Measurements from ENCODE around the gene COX7A2L.
A peak's percentile ranks its signal among the peaks of the same experiment; 100 is the strongest.
"Not testable (repeated sequence)": the region's sequence is repeated elsewhere in the genome, so short reads cannot be mapped to it uniquely, and the experiment has no call there.

Gene COX7A2L, protein sequence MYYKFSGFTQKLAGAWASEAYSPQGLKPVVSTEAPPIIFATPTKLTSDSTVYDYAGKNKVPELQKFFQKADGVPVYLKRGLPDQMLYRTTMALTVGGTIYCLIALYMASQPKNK

DNA sequence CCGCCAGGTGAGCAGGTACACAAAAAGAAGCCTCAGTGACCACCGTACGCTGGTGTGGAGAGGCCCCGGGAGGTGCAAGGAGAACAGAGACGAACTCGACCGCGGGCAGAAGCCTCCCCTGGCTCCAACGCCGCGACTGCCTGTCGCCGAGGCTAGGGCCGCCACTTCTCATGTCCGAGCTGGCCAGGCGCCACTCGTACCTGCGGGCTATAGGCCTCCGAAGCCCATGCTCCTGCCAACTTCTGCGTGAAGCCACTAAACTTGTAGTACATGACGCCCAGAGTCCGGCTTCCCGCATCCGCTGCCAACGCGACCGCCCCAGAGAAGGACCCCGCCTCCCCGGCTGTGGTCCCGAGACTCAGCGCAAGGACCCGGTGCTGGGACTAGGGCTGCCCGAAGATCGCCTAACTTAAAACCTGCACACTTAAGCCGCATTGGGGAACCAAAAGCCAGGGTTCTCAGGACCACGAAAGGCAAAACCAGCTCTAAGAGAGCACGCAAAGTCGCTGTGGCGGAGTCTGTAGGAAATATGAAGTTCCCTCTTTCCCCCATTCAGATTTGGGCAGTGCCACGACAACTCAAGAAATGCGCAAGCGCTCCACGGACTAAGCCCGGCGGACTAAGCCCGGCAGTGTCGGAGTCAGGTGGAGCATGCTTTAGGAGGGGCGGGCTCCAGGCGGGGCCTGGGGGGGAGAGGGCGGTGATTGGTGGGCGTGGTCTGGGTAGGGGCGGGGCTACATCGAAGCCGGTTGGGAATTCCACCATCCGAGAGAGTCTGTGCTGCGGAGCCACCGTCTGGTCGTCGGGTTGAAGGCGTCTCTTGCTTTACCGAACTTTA is at the start of gene COX7A2L:
TSS of gene COX7A2L (minus strand) at position 328 of the 838 bp plus-strand sequence. CDS start at position 272, 56 bp downstream.
- FAIRE-seq (peak; percentile 84), DNase-seq (ENCODE audit: low spot score) (peak; percentile 91)

DNA sequence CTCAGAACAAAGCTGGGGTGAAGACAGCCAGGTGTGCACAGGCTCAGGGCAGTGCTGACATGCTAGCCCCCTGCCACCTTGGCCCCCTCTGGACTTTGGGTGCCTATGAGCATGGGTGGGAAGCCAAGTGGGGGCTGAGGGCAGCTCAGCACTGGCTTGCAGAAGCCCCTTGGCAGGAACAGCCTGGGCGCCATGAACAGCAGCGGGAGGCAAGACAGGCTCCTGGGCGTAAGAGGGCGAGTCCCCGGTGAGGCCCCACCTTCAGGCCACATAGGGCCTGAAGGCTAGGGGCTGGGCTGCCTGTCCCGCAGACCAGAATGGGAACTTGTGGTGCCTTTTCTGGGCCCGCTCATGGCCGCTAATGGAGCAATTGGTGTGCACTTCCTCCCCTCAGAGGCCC is 47.0 kb upstream of the COX7A2L start:
- DNase-seq (ENCODE audit: low spot score) (no peak), FAIRE-seq (no peak)

DNA sequence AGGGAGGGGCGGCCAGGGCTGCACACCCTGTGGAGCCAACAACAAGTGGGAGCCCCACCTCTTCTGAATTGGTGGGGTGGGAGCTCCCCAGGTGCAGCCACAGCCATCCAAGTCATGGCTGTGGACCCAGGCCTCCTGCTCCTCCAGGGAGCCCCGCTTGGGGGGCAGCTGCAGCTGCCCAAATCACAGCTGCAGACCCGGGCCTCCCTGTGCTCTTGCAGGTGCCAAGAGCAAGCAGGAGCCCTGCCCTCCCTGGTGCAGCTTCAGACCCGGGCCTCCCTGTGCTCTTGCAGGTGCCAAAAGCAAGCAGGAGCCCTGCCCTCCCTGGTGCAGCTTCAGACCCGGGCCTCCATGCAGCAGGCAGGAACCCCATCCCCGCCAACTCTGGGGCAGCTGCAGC is 46.5 kb upstream of the COX7A2L start:
- FAIRE-seq (no peak), DNase-seq (ENCODE audit: low spot score) (no peak)

DNA sequence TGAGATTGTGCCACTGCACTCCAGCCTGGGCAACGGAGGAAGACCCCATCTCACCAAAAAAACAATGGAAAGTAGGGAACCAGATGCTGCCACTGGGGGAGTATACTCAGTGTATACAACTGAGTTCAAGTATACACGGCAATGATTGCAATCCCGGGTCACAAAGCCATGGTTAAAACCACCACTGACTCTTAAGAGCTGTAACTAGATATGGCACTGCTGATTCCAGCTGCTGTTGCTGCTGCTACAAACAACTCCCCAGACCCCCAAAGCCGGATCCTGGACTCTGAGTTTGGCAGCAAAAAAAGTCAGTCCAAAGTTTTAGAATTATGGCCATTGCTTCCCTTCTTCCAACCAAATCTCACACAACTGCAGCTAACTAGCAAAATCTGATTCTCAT is 43.7 kb upstream of the COX7A2L start:
- DNase-seq (ENCODE audit: low spot score) (no peak), FAIRE-seq (no peak)

DNA sequence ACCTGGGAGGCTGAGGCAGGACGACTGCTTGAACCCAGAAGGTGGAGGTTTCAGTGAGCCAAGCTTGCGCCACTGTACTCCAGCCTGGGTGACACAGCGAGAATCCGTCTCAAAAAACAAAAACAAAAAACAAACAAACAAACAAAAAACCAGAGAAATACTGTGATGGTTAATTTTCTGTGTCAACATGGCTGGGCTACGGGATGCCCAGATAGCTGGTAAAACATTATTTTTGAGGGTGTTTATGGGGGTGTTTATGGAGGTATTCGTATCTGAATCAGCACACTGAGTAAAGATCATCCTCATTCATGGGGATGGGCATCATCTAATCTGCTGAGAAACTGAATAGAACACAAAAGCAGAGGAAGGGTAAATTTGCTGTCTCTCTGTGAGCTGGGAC is 40.8 kb upstream of the COX7A2L start:
- DNase-seq (ENCODE audit: low spot score) (no peak), FAIRE-seq (no peak)

DNA sequence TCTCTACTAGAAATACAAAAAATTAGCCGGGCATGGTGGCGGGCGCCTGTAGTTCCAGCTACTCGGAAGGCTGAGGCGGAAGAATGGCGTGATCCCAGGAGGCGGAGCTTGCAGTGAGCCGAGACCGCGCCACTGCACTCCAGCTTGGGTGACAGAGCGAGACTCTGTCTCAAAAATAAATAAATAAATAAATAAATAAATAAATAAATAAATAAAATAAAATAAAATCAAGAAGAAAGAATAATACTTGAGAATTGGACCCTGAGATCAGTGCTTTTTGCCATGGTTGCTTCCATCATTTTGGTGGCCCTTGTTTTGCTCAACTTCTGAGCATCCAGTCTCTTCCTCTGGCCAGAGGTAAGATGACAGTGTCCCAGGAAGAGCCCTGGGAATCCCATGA is 37.0 kb upstream of the COX7A2L start:
- not testable (repeated sequence) for FAIRE-seq; DNase-seq (ENCODE audit: low spot score)

DNA sequence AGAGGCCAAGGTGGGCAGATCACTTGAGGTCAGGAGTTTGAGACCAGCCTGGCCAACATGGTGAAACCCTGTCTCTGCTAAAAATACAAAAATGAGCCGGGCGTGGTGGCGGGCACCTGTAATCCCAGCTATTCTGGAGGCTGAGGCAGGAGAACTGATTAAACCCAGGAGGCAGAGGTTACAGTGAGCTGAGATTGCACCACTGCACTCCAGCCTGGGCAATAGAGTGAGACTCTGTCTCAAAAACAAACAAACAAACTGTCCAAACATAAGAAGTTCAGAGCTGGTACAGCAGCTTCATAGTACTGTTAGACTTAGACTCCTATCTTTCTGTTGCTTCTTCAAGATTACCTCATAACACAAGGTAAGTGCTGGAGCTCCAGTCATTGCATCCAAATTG is 32.3 kb upstream of the COX7A2L start:
- not testable (repeated sequence) for DNase-seq (ENCODE audit: low spot score); FAIRE-seq

DNA sequence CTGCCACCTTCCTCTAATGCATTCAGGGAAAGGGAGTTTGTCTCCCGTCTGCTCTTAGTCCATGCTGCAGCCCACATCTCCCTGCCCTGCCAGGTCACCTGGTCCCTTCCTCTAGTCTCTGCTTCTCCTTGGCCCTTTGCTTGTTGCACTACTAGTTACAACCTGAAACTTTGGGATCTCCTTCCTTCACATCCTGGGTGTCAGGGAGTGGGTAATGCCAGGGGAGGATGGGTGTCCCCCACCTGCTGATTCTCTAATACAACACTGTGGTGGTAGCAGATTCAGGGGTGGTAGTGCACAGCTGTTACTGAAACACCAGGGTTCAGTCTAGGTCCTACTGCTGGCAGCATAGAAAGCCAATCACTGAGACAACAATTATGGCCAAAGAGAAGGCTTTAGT is 31.2 kb upstream of the COX7A2L start:
- no peak for FAIRE-seq
- DNase-seq (ENCODE audit: low spot score) = no peak

DNA sequence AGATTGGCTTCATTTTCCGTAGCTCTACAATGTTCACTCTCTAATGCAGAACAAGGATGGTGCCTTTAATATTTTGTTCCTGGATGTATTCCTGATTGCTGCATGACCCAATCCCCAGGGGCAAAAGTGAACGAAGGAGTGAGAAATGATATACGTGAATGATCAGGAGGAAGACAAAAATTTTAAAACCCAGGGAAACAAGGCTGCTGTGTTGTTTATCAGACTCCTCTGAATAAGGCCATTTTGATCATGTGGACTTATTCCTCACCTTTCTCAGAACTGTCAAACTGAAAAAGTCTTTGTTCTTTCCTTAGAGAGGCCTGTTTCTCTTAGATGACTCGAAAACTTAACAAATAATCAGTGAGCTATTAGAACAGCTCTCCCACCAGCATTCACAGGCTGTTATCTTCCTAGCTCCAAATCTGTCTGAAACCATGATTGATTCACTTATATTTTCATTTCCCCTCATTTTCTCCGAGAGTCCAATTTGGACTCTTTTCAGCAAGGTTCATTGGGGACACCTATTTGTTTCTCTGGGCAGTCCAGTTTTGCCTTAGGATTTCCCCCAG is 29.5 kb upstream of the COX7A2L start:
- DNase-seq (ENCODE audit: low spot score) (no peak), FAIRE-seq (no peak)

DNA sequence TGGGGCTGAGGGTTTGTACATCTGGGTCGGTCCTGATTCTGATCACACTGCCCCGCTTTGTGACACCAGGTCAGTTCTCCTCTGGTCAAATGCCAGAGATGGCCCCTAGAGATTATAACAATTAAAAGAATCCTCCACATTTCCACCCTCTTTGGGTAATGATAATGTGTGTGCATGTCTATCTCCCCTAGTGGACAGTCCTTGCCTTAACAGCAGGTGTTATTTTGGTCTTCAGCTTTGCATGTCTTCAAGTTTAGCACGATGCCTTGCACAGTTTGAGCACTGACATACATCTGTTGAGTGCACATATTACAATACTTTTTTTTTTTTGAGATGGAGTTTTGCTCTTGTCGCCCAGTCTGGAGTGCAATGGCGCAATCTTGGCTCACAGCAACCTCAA is 25.7 kb upstream of the COX7A2L start:
- DNase-seq (ENCODE audit: low spot score) (no peak), FAIRE-seq (no peak)

DNA sequence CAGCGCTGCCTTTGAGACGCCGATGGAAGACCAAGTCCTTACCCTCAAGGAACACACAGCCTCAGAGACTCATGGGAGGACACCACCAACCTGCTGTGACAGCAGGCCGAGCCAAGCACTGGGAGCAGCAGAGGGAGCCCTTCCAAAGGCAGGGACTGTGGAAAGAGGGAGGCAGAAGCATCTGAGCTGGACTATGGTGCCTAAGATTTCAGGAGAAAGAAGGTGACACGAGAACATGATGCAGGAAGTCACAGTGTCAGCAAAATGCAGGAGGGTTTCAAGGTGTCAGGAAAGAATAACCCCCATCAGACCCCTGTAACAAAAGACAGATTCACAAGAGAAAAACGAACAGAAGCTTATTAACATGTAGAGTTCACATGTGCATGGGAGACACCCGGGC is 24.2 kb upstream of the COX7A2L start:
- DNase-seq (ENCODE audit: low spot score) (no peak), FAIRE-seq (no peak)

DNA sequence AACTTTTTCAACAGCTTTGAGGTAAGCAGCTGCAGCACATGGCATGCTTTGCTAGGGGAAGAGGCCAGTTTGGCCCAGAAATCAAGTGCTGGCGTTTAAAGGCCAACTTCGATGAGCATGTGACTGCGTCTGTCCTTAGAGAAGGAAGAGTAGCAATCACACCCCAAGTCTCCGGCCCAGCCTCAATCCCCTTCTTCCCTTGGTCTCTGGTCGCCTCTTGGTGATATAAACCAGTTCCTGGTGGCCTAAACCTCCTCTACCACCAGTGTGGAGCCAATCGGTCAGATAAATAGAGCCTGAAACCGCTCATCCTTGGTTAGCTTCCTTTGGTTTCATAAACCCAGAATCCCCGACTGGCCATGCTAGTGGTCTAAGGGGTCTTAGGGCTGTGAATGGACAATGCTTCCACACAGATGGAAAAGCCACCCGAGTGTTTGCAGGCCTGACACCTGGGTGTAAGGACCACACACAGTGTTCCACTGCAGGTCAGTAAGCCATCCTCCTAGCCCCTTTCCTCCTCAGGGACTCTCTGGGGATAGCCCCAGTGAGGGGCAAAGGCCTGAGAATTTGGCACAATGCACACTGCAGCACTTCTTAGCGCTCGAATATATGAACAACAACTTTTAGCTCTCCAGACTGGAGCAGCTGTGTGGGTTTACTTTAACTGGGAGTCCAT is 23.0 kb upstream of the COX7A2L start:
- FAIRE-seq = no peak
- no peak for DNase-seq (ENCODE audit: low spot score)

DNA sequence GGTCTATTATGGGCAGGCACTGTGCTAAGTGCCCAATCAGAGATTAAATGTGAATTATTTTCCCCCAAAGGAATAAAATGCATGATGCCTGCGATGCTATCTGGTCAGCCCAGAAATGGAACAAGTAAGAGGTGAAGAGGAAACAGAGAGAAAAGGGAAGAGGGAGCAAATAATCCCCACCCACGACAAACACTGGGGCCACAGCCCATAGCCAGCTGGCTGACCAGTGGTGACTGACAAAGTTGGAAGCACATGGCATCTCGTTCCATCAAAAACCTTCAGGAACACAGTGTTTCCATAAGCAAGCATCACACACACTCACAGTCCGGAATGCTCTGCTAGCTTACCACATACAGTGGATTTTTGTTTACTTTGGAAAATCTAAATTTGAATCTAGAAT is 21.1 kb upstream of the COX7A2L start:
- FAIRE-seq (no peak), DNase-seq (ENCODE audit: low spot score) (no peak)

DNA sequence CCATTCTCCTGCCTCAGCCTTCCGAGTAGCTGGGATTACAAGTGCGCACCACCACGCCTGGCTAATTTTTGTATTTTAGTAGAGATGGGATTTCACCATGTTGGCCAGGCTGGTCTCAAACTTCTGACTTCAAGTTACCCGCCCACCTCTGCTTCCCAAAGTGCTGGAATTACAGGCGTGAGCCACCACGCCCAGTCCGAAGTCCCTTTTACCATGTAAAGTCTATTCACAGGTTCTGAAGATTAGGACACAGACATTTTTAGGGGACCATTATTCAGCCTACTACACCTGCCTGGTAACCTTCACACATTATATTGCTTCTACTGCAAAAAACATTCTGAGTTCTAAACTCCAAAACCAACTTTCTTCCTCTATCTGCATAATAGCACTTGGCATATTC is 19.0 kb upstream of the COX7A2L start:
- not testable (repeated sequence) for FAIRE-seq; DNase-seq (ENCODE audit: low spot score)

DNA sequence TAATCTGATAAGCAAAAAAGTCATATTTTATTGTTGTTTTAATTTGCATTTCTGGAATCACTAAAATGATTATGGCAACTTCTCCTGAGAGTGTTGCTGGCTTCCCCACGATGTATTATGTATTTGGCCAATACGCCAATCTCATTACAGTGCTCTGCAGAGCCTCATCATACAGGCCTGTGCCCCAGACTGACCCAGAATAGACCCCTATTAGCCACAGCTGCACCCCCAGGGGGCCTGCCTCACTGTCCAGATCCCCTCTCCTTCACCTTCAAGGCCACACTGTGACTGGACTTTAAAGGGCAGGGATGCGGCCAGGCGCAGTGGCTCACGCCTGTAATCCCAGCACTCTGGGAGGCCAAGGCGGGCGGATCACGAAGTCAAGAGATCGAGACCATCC is 17.4 kb upstream of the COX7A2L start:
- DNase-seq (ENCODE audit: low spot score) (no peak), FAIRE-seq (no peak)

DNA sequence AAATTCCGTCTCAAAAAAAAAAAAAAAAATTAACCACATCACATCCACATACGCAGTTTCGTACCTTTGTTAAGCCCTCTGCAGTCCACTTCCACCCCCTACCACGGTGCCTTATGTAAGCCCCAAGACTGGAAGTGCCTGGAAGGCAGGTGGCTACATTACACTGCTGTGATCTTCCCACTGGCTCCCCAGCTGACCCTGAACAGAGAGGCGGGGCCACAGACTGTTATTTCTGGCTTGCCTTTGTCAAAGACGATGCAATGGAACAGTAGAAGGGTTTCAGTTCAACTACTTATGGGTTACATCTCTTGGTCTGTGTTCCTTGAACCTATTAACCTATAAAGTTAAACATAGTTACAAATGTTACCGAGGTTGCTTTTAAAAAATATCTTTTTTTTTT is 15.7 kb upstream of the COX7A2L start:
- DNase-seq (ENCODE audit: low spot score) = no peak

DNA sequence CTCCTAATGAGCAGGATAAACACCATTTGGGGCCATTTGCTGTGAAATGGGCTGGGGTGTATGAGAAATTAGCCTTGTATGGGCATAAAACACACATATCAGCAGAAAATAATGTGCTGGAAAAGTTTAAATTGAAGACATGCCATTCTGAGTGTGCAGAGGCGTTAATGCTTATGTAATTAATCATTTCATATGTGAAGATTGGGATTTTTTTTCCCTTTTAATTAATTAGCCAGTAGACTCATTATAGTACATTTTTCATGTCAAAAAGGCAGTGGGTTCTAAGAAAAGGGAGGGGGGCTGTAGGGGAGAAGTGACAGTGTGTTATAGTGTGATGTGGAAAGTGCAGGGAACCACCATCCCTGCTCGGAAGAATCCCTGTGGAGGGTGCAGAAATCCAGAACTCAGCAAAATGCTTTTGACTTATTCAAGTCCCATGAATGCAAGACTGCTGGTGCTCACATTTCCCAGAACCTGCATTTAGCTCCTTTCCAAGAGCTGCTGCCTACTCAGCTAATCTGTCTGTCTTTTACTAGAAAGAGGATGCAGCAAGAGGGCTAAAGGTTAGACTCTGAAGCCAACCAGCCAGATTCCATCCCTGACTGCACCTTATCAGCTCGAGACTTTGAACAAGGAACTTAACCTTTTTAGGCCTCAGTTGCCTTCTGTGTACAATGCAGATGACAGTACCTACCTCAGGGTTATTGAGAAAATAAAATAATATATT is 11.6 kb upstream of the COX7A2L start:
- DNase-seq (ENCODE audit: low spot score) (no peak), FAIRE-seq (no peak)

More for the DNA sequence above, 15.7 kb upstream of the COX7A2L start:
- no peak for FAIRE-seq

DNA sequence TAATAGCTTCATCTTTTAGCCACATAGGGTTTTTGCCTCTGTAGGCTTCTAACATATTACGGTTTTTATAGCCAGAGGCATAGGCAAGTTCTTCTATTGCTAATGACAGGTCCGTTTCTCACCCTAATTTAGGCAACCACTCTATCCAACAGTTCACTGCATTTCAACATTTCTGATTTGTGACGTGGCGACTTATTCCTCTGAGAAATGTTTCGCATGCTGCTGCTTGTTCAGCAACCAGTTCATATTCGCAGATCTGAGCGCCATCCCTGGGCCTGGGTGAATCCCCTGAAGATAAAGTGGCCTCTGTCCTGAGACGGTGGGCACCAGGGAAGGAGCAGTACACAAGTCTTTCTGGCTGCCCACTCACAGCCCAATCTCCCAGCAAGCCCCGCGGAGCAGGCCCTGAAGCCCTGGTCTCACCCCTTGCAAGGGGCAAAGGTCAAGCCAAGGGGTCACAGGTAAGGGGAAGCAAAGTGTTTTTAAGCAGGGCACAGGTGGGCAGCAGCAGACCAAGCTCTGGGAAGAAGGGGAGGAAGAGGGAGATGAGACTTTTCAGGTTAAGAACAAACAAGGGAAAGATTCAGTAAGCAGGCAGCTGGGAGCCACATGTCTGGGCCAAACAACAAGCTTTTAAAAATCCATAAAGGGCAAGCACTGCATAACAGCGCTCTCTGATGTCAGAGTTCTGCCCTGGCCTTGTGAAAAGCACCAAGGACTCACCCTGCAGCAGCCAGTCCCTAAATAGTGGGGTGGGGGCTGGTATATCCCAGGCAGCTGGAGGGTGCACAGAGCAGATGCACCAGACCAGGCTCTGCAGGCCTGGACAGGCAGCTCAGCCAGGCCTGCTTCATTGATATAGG is 10.8 kb upstream of the COX7A2L start:
- no peak for FAIRE-seq
- DNase-seq (ENCODE audit: low spot score) = no peak

DNA sequence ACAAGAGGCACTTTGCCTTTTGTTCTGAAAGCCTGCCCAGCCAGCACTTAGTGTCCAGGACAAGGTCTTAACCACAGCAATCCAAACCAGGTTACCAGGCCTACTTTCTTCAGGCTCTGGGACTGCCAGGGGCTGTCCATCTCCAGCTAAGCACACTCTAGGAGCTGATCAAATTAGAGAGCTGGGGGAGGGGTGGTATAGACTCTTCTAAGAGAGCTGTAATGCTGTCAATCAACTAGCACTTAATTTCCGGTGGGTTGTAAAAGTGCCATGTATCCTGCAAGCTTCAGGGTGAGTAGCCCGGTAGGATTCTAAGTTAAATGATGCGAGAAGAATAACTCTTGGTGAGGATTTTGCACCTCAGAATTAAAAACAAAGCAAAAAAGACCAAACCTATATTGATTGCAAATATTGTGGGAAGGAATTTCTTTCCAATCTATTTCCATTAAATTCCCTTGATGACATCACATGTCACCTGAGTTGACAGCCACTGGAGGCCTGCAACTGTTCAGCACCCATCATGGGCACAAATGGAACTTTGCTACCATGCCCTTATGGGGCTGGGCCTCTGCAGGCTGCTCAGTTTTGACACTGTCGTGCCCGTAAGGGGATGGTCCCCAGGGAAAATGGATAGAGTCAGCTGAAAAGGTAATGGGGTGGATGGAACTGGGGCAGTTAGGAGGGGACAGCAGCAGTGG is 8.7 kb upstream of the COX7A2L start:
- FAIRE-seq (no peak), DNase-seq (ENCODE audit: low spot score) (no peak)
